GM19043 (cell line): ENCODE measurements around the gene TLX3.

Experiments used
- ATAC-seq: cut with Tn5 transposase; IDR thresholded peaks from one replicate; pipeline ENCODE4 v1.9.1; 2021; ENCODE audit warnings: low read depth; ENCODE audit not compliant: unreplicated experiment

TLX3 gene

GRCh38 chr5:171300358-171300757, 8.7 kb upstream of the TLX3 start:
- no peak for ATAC-seq

GRCh38 chr5:171306166-171306565, 2.9 kb upstream of the TLX3 start:
- ATAC-seq: no peak

GRCh38 chr5:171306781-171307591, 2.1 kb upstream of the TLX3 start:
- ATAC-seq: no peak

- no peak for ATAC-seq
Measured at GRCh38 chr5:171307789-171308452, 1.1 kb upstream of the TLX3 start.

- no peak for ATAC-seq
Measured at GRCh38 chr5:171309276-171310211, 496 bp downstream of the TLX3 start.

GRCh38 chr5:171310212-171310818, 1.3 kb downstream of the TLX3 start:
- no peak for ATAC-seq

- no peak for ATAC-seq
Measured at GRCh38 chr5:171310819-171311321, 1.8 kb downstream of the TLX3 start.

GRCh38 chr5:171311322-171312077, 2.5 kb downstream of the TLX3 start:
- ATAC-seq: no peak

GRCh38 chr5:171312129-171312974, 3.3 kb downstream of the TLX3 start:
- no peak for ATAC-seq

GRCh38 chr5:171313481-171314206, 4.6 kb downstream of the TLX3 start:
- ATAC-seq: no peak

GRCh38 chr5:171314728-171315385, 5.8 kb downstream of the TLX3 start:
- ATAC-seq: no peak

GRCh38 chr5:171315386-171315891, 6.4 kb downstream of the TLX3 start:
- no peak for ATAC-seq

- no peak for ATAC-seq
Measured at GRCh38 chr5:171315925-171316257, 6.8 kb downstream of the TLX3 start.

- no peak for ATAC-seq
Measured at GRCh38 chr5:171316258-171317121, 7.4 kb downstream of the TLX3 start.

GRCh38 chr5:171317230-171317629, 8.2 kb downstream of the TLX3 start:
- no peak for ATAC-seq

- no peak for ATAC-seq
Measured at GRCh38 chr5:171318026-171318425, 9.0 kb downstream of the TLX3 start.

- no peak for ATAC-seq
Measured at GRCh38 chr5:171321447-171321846, 12.4 kb downstream of the TLX3 start.
